Measurements from ENCODE around the gene CTNNBL1.

DNA sequence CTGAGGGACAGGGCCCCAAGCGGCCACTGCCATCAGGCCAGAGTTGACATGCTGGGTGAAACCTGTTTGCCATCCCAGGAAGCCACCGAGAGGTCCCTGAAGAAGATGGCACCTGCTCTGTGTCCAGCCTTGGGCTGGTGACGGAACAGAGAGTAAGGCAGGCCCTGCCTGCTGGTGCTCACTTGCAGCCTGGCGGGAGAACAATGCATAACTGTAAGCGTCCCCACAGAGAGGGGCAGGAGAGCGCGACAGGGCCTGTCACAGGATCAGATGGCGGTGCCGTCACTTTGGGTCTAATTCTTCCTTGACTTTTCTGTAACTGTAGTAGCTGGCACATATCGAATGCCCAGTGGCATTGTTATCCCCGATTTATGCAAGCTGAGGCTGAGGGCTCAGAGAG, 180.1 kb downstream of the CTNNBL1 start:
- TF ChIP-seq EZH2 (IDR thresholded peaks at IDR 0.05; ENCODE audit: insufficient read depth, poor library complexity, severe bottlenecking) (no peak), EZH2phosphoT487 (IDR thresholded peaks at IDR 0.05; ENCODE audit: insufficient read depth, low read depth) (no peak)

Measured in GM23248 (cell line).